DMS153 (cell line): ENCODE results near the gene RTN4R.

Experiments used
- DNase-seq: peaks from one replicate; lab custom pipeline; 2025; lab: John Stamatoyannopoulos, UW

The RTN4R gene

DNA sequence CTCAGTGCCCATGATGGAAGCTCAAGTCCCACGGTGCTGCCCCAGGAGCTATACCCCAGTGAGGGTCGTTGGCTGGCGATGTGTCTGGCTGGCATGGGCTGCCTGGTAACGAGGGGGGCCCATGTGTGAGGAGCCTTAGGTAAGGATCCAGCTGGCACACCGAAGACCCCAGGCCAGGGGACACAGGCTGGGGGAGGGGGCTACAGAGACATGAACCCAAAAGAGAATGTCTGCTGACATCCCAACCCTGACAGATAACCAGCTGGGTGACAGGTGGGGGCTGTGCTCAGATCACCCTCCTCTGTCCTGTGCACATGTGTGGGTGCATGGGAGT, 39.2 kb downstream of the RTN4R start:
- no peak for DNase-seq

DNA sequence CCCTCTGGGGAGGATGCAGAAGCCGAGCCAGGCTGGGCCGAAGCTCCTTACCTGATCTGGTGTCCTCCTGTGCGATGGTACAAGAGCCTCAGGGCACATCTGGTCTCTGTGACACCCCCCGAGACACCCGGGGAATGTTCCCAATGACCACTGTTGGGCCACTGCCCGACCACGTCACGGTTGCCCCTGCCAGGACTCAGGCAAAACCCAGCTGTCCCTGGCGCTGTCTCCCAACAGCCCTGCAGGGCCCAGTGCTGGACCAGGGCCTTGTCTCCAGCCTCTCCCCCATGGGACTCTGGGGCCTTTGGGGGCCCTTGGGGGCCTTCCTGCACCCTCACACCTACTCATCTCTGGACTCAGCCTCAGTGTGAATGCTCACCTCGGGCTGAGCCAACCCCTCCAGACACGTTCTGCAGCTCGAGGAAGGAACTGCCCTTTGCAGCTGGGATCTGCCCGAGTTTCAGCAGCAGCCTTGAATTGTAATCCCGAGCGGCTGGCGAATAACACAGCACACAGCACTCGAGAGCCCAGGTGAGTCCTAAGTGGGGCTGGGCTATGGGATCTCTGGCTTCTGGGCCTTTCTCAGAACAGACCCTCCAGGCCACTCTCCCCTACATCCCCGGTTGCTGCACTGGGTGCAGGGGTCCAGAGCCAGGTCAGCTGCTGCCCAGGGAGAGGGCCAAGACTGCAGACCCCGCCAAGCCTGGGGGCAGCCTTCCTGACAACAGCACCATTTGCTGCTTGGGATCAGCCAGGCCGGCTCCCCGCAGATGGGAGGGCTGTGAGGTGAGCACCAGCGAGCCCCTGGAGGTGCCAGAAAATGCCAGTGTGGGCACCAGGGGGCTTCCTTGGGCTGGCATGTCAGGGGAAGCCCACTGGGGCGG, 39.8 kb downstream of the RTN4R start:
- DNase-seq: no peak

GRCh38 chr22:20227363-20227762, 40.8 kb downstream of the RTN4R start:
- DNase-seq: no peak

GRCh38 chr22:20226760-20227350, 41.3 kb downstream of the RTN4R start:
- no peak for DNase-seq

- DNase-seq: no peak
These were observed 41.9 kb downstream of the RTN4R start for GRCh38 chr22:20226077-20226716.

DNA sequence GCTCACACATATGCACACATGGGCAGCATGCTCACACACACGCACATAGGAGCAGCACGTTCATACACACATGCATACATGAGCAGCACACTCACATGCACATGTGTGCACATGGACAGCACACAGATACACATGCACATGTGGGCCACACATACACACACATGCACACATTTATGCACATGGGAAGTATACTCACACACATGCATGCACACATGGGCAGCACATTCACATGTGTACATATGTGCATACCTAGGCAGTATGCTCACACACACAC, 42.5 kb downstream of the RTN4R start:
- no peak for DNase-seq

DNA sequence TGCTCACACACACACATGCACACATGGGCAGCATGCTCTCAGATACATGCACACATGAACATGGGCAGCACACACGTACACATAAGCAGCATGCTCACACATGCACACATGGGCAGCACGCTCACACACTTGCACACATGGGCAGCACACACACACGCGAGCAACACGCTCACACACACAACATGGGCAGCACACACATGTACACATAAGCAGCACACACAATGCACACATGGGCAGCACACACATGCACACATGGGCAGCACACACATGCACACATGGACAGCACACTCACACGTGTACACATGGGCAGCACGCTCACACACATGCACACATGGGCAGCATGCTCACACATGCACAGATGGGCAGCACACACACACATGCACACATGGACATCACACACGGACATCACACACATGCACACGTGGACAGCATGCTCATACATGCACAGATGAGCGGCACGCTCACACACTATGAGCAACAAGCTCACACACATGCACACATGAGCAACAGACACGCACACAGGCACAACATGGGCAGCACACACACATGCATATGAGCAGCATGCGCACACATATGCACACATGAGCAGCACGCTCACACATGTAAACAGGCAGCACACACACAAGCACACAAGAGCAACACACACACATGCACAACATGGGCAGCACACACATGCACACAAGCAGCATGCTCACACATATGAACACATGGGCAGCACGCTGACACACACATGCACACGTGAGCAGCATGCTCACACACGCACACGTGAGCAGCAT, 43.0 kb downstream of the RTN4R start:
- no peak for DNase-seq

- no peak for DNase-seq
These were observed 43.9 kb downstream of the RTN4R start for GRCh38 chr22:20224256-20224626.

- DNase-seq: no peak
These were observed 44.5 kb downstream of the RTN4R start for GRCh38 chr22:20223421-20224255.

DNA sequence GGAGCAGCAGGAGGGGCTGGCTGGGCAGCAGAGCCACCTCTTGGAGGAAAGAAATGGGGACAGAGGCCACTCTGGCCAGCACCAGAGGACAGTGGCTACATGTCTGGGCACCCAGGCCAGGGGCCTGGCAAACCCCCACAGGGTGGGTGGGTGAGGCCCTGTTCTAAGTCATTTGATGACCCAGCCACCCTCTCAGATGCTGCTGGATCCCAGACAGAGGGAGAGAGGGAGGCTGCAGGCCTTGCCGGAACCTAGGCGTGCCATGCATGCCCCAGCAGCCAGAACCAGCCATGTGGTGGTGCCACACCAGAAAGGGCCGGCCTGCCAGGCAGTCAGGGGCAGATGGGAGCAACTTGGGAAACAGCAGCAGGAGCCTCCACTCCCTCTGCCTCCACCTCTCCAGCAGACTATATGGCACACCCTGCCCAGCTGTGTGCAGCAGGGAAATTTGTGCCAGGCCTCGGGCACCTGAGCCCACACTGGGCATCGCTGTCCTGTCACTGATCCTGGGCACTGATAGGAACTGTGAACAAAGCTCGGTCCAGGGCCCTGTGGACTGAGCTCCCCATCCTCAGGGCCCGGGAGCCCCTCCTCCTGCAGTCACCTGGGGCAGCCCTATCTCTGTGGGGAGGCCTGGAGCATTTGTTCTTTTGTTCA, 45.2 kb downstream of the RTN4R start:
- DNase-seq: no peak

DNA sequence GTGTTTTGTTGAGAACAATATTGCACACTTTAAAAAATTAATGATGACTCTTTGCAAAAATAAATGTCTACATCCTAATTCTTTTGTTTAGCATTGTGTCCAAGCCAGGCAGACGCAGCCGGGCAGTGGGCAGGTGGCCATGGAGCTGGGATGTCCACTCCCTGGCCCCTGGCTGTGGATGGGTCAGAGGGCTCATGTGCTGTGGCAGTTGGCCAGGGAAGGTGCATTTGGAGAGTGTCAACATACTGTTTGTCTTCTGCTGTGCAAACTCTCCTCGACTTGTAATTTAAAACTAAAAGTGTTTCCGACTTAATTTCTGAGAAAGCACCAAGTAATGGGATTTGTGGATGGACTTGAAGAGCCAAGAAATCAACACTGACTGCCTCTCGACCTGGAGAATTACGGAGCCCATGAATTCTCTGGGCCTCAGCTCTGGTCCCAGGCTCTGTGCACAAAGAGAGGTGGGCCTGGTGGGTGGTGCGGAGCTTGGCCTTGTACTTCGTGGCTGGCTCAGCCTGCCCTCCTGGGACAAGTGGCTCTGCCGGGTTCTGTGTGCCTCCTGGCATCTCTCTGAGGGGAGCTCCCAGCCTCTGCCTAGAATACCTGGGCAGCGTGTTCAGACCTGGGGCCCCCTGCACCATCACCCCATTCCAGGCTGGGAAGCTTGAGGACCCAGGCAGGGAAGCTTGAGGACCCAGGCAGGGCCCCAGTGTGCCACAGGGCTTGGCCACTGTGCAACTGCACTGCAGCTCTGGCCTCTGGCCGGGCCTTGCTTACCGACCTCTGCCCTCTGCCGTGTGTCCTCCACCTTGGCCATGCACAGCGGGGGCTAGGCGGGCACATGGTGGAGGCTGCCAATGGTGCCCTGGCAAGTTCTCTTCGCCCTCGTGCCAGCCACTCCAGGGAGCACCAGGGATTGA, 46.4 kb downstream of the RTN4R start:
- DNase-seq: no peak

DNA sequence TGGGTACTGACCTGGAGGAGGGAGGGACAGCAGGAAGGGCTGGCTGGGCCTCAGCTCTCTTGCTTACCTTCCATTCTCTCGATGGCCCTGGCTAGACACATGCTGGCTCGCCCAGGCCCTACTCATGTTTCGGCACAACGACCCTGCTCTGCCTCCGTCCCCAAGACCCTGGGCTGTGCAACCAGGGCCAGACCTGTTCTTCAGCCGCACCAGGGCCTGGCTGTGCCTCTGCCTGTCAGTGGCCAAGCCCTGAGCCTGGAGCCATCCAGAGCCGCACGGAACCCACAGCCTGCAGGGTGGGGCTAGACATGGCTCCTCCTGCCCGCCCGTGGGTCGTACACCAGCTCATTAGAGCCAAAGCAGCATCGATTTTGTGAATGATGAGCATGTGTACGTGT, 47.5 kb downstream of the RTN4R start:
- DNase-seq: no peak

GRCh38 chr22:20219667-20220628, 48.2 kb downstream of the RTN4R start:
- no peak for DNase-seq

DNA sequence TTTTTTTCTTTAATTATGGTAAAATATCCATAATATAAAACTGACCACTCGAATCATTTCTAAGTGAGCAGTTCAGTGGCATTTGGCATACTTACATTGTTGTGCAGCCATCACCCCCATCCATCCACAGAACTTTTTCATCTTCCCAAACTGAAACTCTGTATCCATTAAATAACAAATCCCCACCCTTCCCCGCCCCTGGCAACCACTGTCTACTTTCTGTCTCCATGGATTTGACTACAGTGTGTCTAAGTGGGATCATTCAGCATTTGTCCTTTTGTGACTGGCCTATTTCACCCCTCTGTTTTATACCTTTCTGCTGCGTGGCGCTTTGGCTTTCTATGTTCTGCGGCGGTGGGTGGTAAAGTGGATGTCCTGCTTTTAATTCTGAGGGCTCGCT, 49.1 kb downstream of the RTN4R start:
- DNase-seq: no peak

GRCh38 chr22:20218326-20218872, 49.7 kb downstream of the RTN4R start:
- no peak for DNase-seq

DNA sequence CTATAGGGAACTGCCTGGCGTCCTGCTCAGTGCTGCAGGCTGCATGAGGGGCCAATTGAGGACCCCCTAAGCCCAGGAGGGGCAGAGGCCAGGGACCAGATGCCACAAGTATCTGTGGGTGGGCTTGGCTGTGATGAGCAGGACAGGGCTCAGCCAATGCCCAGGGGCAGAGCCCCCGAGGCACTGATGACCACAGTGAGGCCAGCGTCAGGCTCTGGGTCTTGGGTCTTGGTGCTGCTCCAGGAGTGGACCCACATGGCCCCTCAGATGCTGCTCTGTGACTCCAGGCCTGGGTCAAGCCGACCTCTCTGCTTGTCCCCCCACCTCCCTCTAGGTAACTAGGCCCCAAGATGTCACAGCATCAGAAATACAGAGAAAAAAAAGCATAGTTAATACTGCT, 50.6 kb downstream of the RTN4R start:
- DNase-seq: no peak

DNA sequence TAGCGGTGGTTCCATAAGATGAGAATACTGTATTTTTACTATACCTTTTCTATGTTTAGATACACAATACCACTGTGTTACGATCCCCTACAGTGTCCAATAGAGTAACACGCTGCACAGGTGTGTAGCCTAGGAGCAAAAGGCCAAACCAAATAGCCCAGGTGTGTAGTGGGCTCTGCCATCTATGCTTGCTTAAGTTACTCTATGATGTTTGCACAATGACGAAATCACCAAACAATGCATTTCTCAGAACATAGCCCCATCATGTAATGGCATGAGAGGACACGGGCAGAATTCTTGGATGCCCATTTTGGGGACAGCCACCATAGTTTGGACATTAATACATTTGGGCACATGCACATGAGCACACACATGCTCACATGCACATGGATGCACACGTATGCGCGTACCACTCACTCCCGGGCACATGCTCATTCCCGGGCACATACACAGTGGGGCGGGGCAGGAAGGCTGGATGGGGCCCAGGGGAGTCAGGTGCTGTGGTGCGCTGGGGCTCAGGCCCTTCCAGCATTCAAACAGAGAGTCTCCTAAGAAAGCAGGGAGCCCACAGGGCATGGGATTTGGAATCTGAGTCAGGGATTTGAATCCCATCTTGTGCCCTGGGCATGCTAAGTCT, 51.1 kb downstream of the RTN4R start:
- DNase-seq: no peak

DNA sequence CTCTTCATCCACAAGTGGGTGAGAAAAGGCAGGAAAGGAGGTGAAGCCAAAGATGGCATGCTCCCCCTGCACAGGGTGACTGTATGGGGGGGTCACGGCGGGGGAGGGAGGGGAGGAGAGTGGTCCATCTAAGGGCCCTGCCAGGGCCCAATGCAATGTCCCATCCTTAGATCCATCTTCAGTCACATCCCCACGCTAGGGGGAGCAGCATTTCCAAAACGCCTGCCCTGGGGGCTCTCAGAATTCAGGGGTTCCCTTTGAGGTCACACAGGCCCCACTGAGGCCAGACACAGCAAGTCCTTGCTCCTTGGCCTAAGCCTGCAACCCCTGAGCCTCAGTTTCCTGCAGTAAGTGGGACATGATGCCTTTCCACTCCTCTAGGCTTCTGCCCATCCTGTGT, 52.4 kb downstream of the RTN4R start:
- no peak for DNase-seq
